GM19452 (cell line): ENCODE data around the gene GNAZ.

Experiments
- ATAC-seq: cut with Tn5 transposase; IDR thresholded peaks from one replicate; pipeline ENCODE4 v1.9.1; 2021; ENCODE audit not compliant: unreplicated experiment

The GNAZ gene

GRCh38 chr22:23075525-23076216 is 5.4 kb downstream of the GNAZ start:
- no peak for ATAC-seq

GRCh38 chr22:23076896-23077572 is 6.7 kb downstream of the GNAZ start:
- no peak for ATAC-seq

- no peak for ATAC-seq
Observed at GRCh38 chr22:23077627-23078461, 7.5 kb downstream of the GNAZ start.

- ATAC-seq = no peak
Observed at GRCh38 chr22:23078462-23078787, 8.1 kb downstream of the GNAZ start.

- no peak for ATAC-seq
Observed at GRCh38 chr22:23079240-23079768, 9.0 kb downstream of the GNAZ start.

- ATAC-seq = no peak
Observed at GRCh38 chr22:23079814-23080521, 9.6 kb downstream of the GNAZ start.

- ATAC-seq = no peak
Observed at GRCh38 chr22:23080613-23081290, 10.4 kb downstream of the GNAZ start.

- ATAC-seq = no peak
Observed at GRCh38 chr22:23082534-23083314, 12.4 kb downstream of the GNAZ start.

GRCh38 chr22:23083315-23084021 is 13.1 kb downstream of the GNAZ start:
- ATAC-seq = no peak

- no peak for ATAC-seq
Observed at GRCh38 chr22:23084453-23085350, 14.4 kb downstream of the GNAZ start.

GRCh38 chr22:23085351-23085671 is 15.0 kb downstream of the GNAZ start:
- no peak for ATAC-seq

GRCh38 chr22:23085785-23086184 is 15.5 kb downstream of the GNAZ start:
- ATAC-seq = no peak

- no peak for ATAC-seq
Observed at GRCh38 chr22:23086263-23086662, 15.9 kb downstream of the GNAZ start.

- no peak for ATAC-seq
Observed at GRCh38 chr22:23086787-23087186, 16.5 kb downstream of the GNAZ start.

GRCh38 chr22:23088199-23088604 is 17.9 kb downstream of the GNAZ start:
- ATAC-seq = no peak

- no peak for ATAC-seq
Observed at GRCh38 chr22:23089010-23089409, 18.7 kb downstream of the GNAZ start.

GRCh38 chr22:23089633-23090456 is 19.5 kb downstream of the GNAZ start:
- ATAC-seq = no peak
